Spleen (tissue), 7 donors: ENCODE data around the gene BCL7C.

Experiments used
- POLR2AphosphoS5 ChIP-seq, 3 donors: sonication (generic); formaldehyde crosslinking; IDR thresholded peaks; one replicate each; pipeline ENCODE4 v1.5.1; 2017; ENCODE audit warnings: antibody characterized with exemption in 3 of 3
- TF ChIP-seq, protein P1 (sequence below), 11 experiments: fragments of 200-600 bp in 7 of 11; fragments of 450-650 bp in 4 of 11; sonication (generic) in 4 of 11; IDR thresholded peaks in 8 of 11; conservative IDR thresholded peaks in 3 of 11; 1 replicate in 7 of 11; 2 replicates in 4 of 11; pipeline versions ENCODE4 v1.4.0 to v1.8.0; 2016 to 2021; ENCODE audit warnings: antibody characterized with exemption in 11 of 11, inconsistent platforms in 4 of 11, mild to moderate bottlenecking in 1 of 11
- donor health status: DM: no; HTN: no; CAD: no; lungs with moderate emphysema.
- donor health status: DM: no; HTN: no; CAD: no.
- donor health status: DM: no; HTN: no; CAD: no.

DNA sequence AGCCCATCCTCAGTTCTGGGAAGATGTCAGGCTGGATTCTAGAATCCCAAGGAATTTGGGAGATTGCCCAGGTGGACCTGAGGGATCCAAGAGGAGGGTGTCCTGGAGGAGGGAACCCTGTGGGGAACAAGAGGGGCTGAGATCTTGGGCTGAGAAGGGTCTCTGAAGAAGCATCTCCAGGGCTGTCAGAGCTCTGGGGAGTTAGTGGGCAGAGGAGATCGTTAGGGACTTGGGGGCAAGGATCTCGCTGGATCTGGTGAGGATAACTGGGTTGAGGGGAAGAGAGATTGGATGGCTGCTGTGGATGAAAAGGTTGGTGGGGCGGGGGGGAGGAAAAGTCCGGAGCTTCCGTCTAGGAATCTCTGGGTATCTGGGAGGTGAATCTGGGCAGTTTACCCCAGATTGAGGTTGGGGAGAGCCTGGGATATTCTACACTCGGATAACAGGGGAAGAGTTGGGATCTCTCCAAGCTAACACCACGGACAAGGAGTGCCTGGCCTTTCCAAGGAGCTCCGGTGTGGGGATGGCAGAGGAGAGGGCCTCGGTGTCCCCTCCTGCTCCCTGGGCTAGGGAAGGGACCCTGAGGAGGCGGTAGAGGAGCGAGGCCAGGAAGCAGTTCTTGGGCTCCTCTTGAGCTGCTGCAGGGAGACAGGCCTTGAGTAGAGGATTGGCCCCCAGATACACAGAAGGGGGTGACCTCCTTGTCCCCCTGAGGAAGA is 31.2 kb upstream of the BCL7C start:
- TF ChIP-seq, protein P1, sequence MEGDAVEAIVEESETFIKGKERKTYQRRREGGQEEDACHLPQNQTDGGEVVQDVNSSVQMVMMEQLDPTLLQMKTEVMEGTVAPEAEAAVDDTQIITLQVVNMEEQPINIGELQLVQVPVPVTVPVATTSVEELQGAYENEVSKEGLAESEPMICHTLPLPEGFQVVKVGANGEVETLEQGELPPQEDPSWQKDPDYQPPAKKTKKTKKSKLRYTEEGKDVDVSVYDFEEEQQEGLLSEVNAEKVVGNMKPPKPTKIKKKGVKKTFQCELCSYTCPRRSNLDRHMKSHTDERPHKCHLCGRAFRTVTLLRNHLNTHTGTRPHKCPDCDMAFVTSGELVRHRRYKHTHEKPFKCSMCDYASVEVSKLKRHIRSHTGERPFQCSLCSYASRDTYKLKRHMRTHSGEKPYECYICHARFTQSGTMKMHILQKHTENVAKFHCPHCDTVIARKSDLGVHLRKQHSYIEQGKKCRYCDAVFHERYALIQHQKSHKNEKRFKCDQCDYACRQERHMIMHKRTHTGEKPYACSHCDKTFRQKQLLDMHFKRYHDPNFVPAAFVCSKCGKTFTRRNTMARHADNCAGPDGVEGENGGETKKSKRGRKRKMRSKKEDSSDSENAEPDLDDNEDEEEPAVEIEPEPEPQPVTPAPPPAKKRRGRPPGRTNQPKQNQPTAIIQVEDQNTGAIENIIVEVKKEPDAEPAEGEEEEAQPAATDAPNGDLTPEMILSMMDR (IDR thresholded peaks at IDR 0.05 in 8 of 11, conservative IDR thresholded peaks at IDR 0.05 in 3 of 11) = no peak
- TF ChIP-seq POLR2AphosphoS5 (IDR thresholded peaks at IDR 0.05) = no peak
